ENCODE data around the gene BIRC5. TPM values are rescaled to one million over a fixed set of nuclear protein-coding genes. Genes with fewer than 3 reads are reported as not detected.
A peak's percentile ranks its signal among the peaks of the same experiment; 100 is the strongest.

Gene BIRC5
- total and polyA plus RNA-seq, 3 experiments from 2014 or later = 0.69 to 65.1 (median 61.0) TPM

DNA sequence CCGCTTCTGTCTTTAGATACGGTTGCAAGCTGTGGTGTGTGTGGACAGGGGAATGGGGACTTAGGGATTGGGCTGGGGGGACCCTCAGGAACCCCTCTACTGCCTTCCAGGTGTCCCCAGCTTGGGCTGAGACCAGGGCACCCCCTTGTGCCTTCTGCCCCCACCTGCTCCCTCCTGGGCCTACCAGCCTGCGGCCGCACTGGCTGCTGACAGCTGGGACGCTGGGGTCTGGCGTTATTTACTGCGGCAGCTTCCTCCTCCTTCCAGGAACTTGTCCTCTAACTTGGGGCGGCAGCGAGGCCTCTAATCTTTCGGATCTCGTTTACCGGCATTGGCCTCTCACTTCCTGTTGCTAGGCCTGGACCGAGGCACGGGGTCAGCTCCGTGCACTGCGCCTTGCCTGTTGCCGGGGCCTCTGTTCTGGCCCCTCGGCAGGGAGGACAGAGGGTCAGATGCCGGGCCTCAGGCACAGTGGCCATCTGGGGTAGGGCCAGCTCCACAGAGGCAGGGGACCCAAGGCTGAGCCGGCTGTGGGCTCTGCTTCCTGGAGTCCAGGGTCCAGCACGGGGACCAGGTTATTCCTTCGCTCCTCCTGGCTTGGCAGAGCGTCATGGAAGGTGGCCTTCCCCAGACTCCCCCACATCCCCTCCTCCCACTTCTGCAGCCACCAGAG is 49.1 kb downstream of the BIRC5 start:
- Histone ChIP-seq H3K36me3 (ENCODE audit: insufficient read depth, low read length) (no peaks in the 10 kb centered on the region), H3K27ac (ENCODE audit: low read depth, low read length) (peak overlapping the region; percentile 74), H3K27me3 (ENCODE audit: insufficient read depth, low read length, poor library complexity, severe bottlenecking) (no peaks in the 10 kb centered on the region), H3K9me3 (ENCODE audit: low read length) (no peaks in the 10 kb centered on the region), H3K4me1 (ENCODE audit: insufficient read depth, low read length) (peaks cover 51% of the 10 kb centered on the region), H3K4me3 (ENCODE audit: low read length) (no peak overlapping the region)
- H3K9me3 Mint-ChIP-seq = no peaks in the 10 kb centered on the region
- no peaks in the 10 kb centered on the region for H3K36me3 Mint-ChIP-seq
- H3K27ac Mint-ChIP-seq = no peak overlapping the region
- DNase-seq = peak in 1 of 5 donors; percentile 41
- POLR2A ChIA-PET = no interaction called here
- no peak overlapping the region for H3K4me3 Mint-ChIP-seq
- CTCF ChIA-PET = interaction anchor here (1.0 to 2.4 kb wide), 3 partner anchors 9 to 98 kb away, joined by 3 to 9 read pairs (median 4); no protein-coding TSS in a partner anchor
- peaks cover 7 to 25% (median 12%) of the 10 kb centered on the region in 3 donors for H3K4me1 Mint-ChIP-seq
- no peaks in the 10 kb centered on the region for H3K27me3 Mint-ChIP-seq

DNA sequence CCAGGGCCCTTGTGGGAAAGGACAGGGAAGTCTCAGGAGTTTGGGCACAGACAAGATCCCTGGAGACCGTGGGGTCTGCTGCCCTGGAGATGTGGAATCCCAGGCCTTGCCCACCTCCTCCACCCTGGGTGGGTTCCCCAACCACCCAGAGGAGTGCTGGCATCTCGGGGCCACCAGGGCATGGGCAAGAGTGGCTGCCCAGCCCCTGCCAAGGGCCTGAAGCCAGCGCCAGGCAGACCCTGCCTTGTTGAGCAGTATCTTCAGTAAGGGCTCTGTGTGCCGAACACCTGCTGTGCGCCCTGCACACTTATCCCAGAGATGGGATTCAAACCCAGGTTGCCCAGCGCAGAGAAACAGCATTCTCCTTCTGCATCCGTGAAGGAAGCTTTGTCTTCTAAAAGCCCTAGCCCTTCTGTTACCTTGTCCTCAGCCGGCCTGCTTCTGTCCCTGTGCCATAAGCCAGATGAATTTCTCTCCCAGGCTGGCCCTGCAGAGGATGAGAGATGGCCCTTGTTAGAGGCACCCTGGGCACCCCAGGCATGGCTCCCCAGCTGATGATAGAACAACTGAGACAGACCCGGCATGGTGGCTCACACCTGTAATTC is 49.8 kb downstream of the BIRC5 start:
- Histone ChIP-seq H3K9me3 (ENCODE audit: low read length) (no peaks in the 10 kb centered on the region), H3K4me1 (ENCODE audit: insufficient read depth, low read length) (peaks cover 46% of the 10 kb centered on the region), H3K36me3 (ENCODE audit: insufficient read depth, low read length) (no peaks in the 10 kb centered on the region), H3K4me3 (ENCODE audit: low read length) (no peak overlapping the region), H3K27ac (ENCODE audit: low read depth, low read length) (peak overlapping the region; percentile 74), H3K27me3 (ENCODE audit: insufficient read depth, low read length, poor library complexity, severe bottlenecking) (no peaks in the 10 kb centered on the region)
- Mint-ChIP-seq H3K27me3 (no peaks in the 10 kb centered on the region), H3K27ac (peak overlapping the region in 2 of 8 donors; percentile 73 to 78), H3K4me3 (no peak overlapping the region), H3K4me1 (peaks cover 5 to 20% (median 10%) of the 10 kb centered on the region in 3 donors), H3K9me3 (no peaks in the 10 kb centered on the region), H3K36me3 (no peaks in the 10 kb centered on the region)
- peak in 1 of 5 donors; percentile 26 for DNase-seq
- POLR2A ChIA-PET = no interaction called here
- CTCF ChIA-PET = interaction anchor here (1.1 to 2.4 kb wide), 2 partner anchors 13 to 97 kb away, joined by 3 to 9 read pairs; no protein-coding TSS in a partner anchor

DNA sequence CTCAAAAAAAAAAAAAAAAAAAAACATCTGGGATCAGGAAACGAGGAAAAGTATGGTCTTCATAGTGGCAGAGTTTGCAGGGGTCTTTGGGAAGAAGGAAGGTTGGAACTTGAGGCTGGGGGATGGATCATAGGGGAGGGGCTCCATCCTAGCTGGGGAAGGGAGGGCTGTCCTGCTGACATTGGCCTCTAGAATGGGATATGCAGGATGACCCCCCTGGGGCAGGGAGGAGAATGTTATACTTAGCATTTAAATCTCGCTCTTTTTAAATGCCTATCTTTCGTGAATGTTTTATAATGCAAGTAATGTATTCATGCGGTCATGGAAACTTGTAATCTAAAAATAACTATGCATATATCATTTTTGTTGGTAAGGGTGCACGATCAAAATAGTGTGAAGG is 50.5 kb downstream of the BIRC5 start:
- CTCF ChIA-PET = no interaction called here
- H3K36me3 Mint-ChIP-seq = no peaks in the 10 kb centered on the region
- Histone ChIP-seq H3K4me1 (ENCODE audit: insufficient read depth, low read length) (peaks cover 40% of the 10 kb centered on the region), H3K36me3 (ENCODE audit: insufficient read depth, low read length) (no peaks in the 10 kb centered on the region), H3K9me3 (ENCODE audit: low read length) (no peaks in the 10 kb centered on the region), H3K27me3 (ENCODE audit: insufficient read depth, low read length, poor library complexity, severe bottlenecking) (no peaks in the 10 kb centered on the region), H3K27ac (ENCODE audit: low read depth, low read length) (no peak overlapping the region), H3K4me3 (ENCODE audit: low read length) (no peak overlapping the region)
- H3K4me1 Mint-ChIP-seq = peaks cover 4 to 14% (median 9%) of the 10 kb centered on the region in 3 donors
- H3K9me3 Mint-ChIP-seq = no peaks in the 10 kb centered on the region
- DNase-seq = no peak
- no peak overlapping the region for H3K4me3 Mint-ChIP-seq
- H3K27me3 Mint-ChIP-seq = no peaks in the 10 kb centered on the region
- POLR2A ChIA-PET = interaction anchor here (0.7 kb wide), 1 partner anchor 9 kb away, joined by 6 read pairs; no protein-coding TSS in a partner anchor
- peak overlapping the region in 1 of 8 donors; percentile 59 for H3K27ac Mint-ChIP-seq

DNA sequence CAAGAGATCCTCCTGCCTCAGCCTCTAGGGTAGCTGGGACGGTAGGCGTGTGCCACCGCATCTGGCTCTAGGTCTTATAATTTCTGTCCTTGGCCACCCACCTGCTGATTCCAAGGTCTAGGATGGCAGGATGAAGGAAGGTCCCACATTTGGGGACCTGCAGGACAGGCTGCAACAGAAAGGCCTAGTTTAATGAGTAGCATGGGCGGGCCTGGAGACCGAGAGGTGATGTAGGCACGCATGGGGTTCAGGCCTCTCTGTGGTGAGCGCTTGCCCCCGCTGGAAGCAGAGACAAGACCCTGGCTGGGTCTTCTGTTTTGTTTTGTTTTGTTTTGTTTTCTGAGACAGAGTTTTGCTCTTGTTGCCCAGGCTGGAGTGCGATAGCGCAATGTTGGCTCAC is 51.1 kb downstream of the BIRC5 start:
- peak in 1 of 5 donors; percentile 8 for DNase-seq
- Mint-ChIP-seq H3K9me3 (no peaks in the 10 kb centered on the region), H3K36me3 (no peaks in the 10 kb centered on the region), H3K4me1 (peaks cover 0 to 9% (median 7%) of the 10 kb centered on the region in 3 donors), H3K27ac (peak overlapping the region in 1 of 8 donors; percentile 6), H3K27me3 (peaks cover 0 to under 1% of the 10 kb centered on the region in 2 donors), H3K4me3 (no peak overlapping the region)
- no peaks in the 10 kb centered on the region for H3K27me3 ChIP-seq (ENCODE audit: insufficient read depth, low read length, poor library complexity, severe bottlenecking)
- CTCF ChIA-PET = no interaction called here
- no peaks in the 10 kb centered on the region for H3K9me3 ChIP-seq (ENCODE audit: low read length)
- no peak overlapping the region for H3K4me3 ChIP-seq (ENCODE audit: low read length)
- POLR2A ChIA-PET = interaction anchor here (0.7 kb wide), 1 partner anchor 9 kb away, joined by 6 read pairs; no protein-coding TSS in a partner anchor
- H3K4me1 ChIP-seq (ENCODE audit: insufficient read depth, low read length) = peaks cover 41% of the 10 kb centered on the region
- H3K27ac ChIP-seq (ENCODE audit: low read depth, low read length) = no peak overlapping the region
- H3K36me3 ChIP-seq (ENCODE audit: insufficient read depth, low read length) = no peaks in the 10 kb centered on the region

DNA sequence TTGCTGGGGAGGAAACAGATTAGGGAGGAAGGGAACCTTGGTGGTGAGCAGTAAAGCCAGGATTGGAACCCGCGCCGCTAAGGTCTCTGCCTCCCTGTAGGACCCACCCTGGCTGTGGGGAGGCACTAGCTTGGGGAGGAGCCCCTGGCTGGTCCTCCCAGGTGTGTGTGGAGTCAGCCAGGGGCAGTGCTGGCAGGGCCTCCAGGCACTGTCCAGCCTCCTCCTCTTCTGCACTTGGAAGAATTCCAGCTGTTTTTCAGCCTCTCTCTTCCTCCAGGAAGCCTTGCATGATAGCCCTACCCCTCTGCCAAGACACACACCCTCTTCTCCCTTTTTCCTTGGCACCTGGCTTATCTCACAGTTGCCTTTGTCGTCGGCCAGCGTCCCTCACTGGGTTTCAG is 52.2 kb downstream of the BIRC5 start:
- Mint-ChIP-seq H3K9me3 (no peaks in the 10 kb centered on the region), H3K27me3 (peaks cover 8 to 11% of the 10 kb centered on the region in 2 donors), H3K36me3 (no peaks in the 10 kb centered on the region), H3K4me3 (no peak overlapping the region), H3K27ac (no peak overlapping the region), H3K4me1 (peaks cover 0 to 10% (median 6%) of the 10 kb centered on the region in 3 donors)
- H3K9me3 ChIP-seq (ENCODE audit: low read length) = no peaks in the 10 kb centered on the region
- H3K4me1 ChIP-seq (ENCODE audit: insufficient read depth, low read length) = peaks cover 44% of the 10 kb centered on the region
- CTCF ChIA-PET = no interaction called here
- POLR2A ChIA-PET = no interaction called here
- H3K27me3 ChIP-seq (ENCODE audit: insufficient read depth, low read length, poor library complexity, severe bottlenecking) = no peaks in the 10 kb centered on the region
- H3K4me3 ChIP-seq (ENCODE audit: low read length) = no peak overlapping the region
- no peak overlapping the region for H3K27ac ChIP-seq (ENCODE audit: low read depth, low read length)
- no peaks in the 10 kb centered on the region for H3K36me3 ChIP-seq (ENCODE audit: insufficient read depth, low read length)
- peak in 1 of 5 donors; percentile 11 for DNase-seq

DNA sequence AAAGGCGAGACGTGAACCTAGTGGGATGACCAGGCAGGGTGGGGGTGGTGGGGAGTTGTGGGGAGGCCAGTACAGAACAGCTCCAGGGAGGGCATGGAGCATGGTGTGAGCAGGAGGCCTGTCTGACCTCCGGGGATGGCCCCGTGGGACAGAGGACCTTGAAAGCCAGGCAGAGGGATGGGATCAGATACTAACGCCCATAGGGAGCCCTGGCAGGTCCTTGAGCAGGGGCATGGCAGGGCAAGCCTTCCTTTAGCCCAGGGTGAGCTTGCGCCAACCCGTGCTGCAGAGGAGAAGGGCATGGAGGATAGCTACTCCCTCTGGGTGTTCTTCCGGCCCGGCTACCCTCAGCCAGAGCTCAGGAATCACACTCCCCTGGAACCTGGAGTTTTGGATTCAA is 52.7 kb downstream of the BIRC5 start:
- Histone ChIP-seq H3K4me3 (ENCODE audit: low read length) (no peak overlapping the region), H3K27me3 (ENCODE audit: insufficient read depth, low read length, poor library complexity, severe bottlenecking) (peaks cover 3% of the 10 kb centered on the region), H3K4me1 (ENCODE audit: insufficient read depth, low read length) (peaks cover 46% of the 10 kb centered on the region), H3K9me3 (ENCODE audit: low read length) (no peaks in the 10 kb centered on the region), H3K36me3 (ENCODE audit: insufficient read depth, low read length) (no peaks in the 10 kb centered on the region), H3K27ac (ENCODE audit: low read depth, low read length) (no peak overlapping the region)
- POLR2A ChIA-PET = interaction anchor here (0.6 kb wide), 1 partner anchor 9 kb away, joined by 4 read pairs; no protein-coding TSS in a partner anchor
- no peaks in the 10 kb centered on the region for H3K36me3 Mint-ChIP-seq
- H3K27ac Mint-ChIP-seq = no peak overlapping the region
- peaks cover 2 to 13% (median 6%) of the 10 kb centered on the region in 3 donors for H3K4me1 Mint-ChIP-seq
- H3K27me3 Mint-ChIP-seq = peaks cover 13 to 14% of the 10 kb centered on the region in 2 donors
- peak in 1 of 5 donors; percentile 17 for DNase-seq
- no peaks in the 10 kb centered on the region for H3K9me3 Mint-ChIP-seq
- CTCF ChIA-PET = no interaction called here
- H3K4me3 Mint-ChIP-seq = no peak overlapping the region

DNA sequence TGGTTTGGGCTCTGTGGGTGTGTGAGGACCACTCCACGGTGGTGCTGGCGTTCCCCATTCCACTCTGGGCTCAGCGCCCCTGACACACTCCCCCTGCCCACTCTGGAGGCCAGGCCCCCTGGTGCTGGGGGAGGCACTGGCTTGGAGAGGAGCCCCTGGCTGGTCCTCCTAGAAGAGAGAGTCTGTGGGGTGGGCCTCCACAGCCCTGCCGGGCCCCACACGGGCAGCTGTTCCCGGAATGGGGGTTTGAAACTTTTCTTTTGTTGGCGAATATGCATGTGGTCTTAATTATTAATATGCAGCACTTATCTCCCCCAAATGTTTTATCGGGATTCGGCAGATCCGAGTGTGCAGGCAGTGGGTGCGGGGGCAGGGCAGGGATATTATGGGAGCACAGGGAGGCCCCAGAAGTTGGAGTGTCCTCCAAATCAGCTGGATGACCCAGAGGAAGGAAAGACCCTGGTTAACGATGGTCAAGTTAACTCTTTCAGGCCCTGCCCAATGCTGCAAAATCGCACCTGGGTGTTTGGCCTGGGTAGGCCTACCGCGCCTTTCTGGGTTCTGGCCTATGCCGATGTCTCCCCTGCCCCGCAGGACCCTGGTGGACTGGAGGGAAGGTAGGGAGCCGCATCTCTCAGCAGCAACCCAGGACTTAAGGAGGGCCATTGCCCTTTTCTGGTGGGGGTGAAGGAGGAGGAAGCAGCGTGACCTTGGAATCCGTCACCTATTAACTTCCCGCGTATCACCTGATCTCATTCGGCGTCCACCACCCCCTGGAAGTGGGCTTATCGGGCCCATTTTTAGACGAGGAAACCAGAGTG is 53.4 kb downstream of the BIRC5 start:
- Mint-ChIP-seq H3K4me1 (peaks cover 9 to 16% (median 11%) of the 10 kb centered on the region in 3 donors), H3K9me3 (no peaks in the 10 kb centered on the region), H3K27me3 (peaks cover 19% of the 10 kb centered on the region in 2 donors), H3K36me3 (no peaks in the 10 kb centered on the region), H3K27ac (no peak overlapping the region), H3K4me3 (peak overlapping the region in 1 of 7 donors; percentile 61)
- Histone ChIP-seq H3K36me3 (ENCODE audit: insufficient read depth, low read length) (no peaks in the 10 kb centered on the region), H3K4me3 (ENCODE audit: low read length) (no peak overlapping the region), H3K4me1 (ENCODE audit: insufficient read depth, low read length) (peaks cover 46% of the 10 kb centered on the region), H3K9me3 (ENCODE audit: low read length) (no peaks in the 10 kb centered on the region), H3K27ac (ENCODE audit: low read depth, low read length) (peak overlapping the region; percentile 7), H3K27me3 (ENCODE audit: insufficient read depth, low read length, poor library complexity, severe bottlenecking) (peaks cover 4% of the 10 kb centered on the region)
- DNase-seq = peak in 1 of 5 donors; percentile 18
- ChIA-PET POLR2A (interaction anchor here (0.6 kb wide), 1 partner anchor 10 kb away, joined by 4 read pairs; no protein-coding TSS in a partner anchor), CTCF (no interaction called here)
